ENCODE results near the gene AMDHD2. TPM values are rescaled to one million over a fixed set of nuclear protein-coding genes. Genes with fewer than 3 reads are reported as not detected.

AMDHD2 gene
- polyA plus RNA-seq, 1 experiment, result 7.7 TPM

- DNase-seq (ENCODE audit: low read depth, low spot score), result no peak
- Histone ChIP-seq H3K9me3 (ENCODE audit: control insufficient read depth, insufficient read depth, low read length) (no peaks in the 10 kb centered on the region), H3K27ac (ENCODE audit: low read depth, low read length) (no peak overlapping the region), H3K27me3 (ENCODE audit: control insufficient read depth, insufficient read depth, low read length) (no peaks in the 10 kb centered on the region), H3K4me3 (ENCODE audit: low read depth, low read length) (no peak overlapping the region)
- TF ChIP-seq CTCF (IDR thresholded peaks at IDR 0.05; ENCODE audit: low read depth, low read length), result no peak
- ChIA-PET POLR2A (no interaction called here), CTCF (interaction anchor here (4.0 kb wide), 1 partner anchor 11 kb away, joined by 23 read pairs; no protein-coding TSS in a partner anchor)
These were observed 29.7 kb upstream of the AMDHD2 start for GRCh38 chr16:2490190-2491105.

GRCh38 chr16:2492292-2492691 lies 27.9 kb upstream of the AMDHD2 start:
- ChIA-PET POLR2A (no interaction called here), CTCF (interaction anchor here (0.8 kb wide), 1 partner anchor 9 kb away, joined by 3 read pairs; no protein-coding TSS in a partner anchor)
- no peak for DNase-seq (ENCODE audit: low read depth, low spot score)
- H3K27ac ChIP-seq (ENCODE audit: low read depth, low read length), result no peak overlapping the region
- H3K4me3 ChIP-seq (ENCODE audit: low read depth, low read length), result no peak overlapping the region
- H3K9me3 ChIP-seq (ENCODE audit: control insufficient read depth, insufficient read depth, low read length), result no peaks in the 10 kb centered on the region; the same call in 1 of the 2 replicates
- TF ChIP-seq CTCF (IDR thresholded peaks at IDR 0.05; ENCODE audit: low read depth, low read length), result no peak
- no peaks in the 10 kb centered on the region for H3K27me3 ChIP-seq (ENCODE audit: control insufficient read depth, insufficient read depth, low read length)

GRCh38 chr16:2493605-2494004 lies 26.6 kb upstream of the AMDHD2 start:
- no peak for TF ChIP-seq CTCF (IDR thresholded peaks at IDR 0.05; ENCODE audit: low read depth, low read length)
- H3K9me3 ChIP-seq (ENCODE audit: control insufficient read depth, insufficient read depth, low read length), result no peaks in the 10 kb centered on the region; the same call in 1 of the 2 replicates
- CTCF ChIA-PET, result interaction anchor here (0.9 kb wide), 1 partner anchor 10 kb away, joined by 4 read pairs; no protein-coding TSS in a partner anchor
- no peaks in the 10 kb centered on the region for H3K27me3 ChIP-seq (ENCODE audit: control insufficient read depth, insufficient read depth, low read length)
- no peak overlapping the region for H3K27ac ChIP-seq (ENCODE audit: low read depth, low read length)
- no peak overlapping the region for H3K4me3 ChIP-seq (ENCODE audit: low read depth, low read length)
- no peak for DNase-seq (ENCODE audit: low read depth, low spot score)
- POLR2A ChIA-PET, result no interaction called here

GRCh38 chr16:2494616-2495015 lies 25.6 kb upstream of the AMDHD2 start:
- no peaks in the 10 kb centered on the region for H3K27me3 ChIP-seq (ENCODE audit: control insufficient read depth, insufficient read depth, low read length)
- ChIA-PET POLR2A (no interaction called here), CTCF (no interaction called here)
- DNase-seq (ENCODE audit: low read depth, low spot score), result no peak
- no peak for TF ChIP-seq CTCF (IDR thresholded peaks at IDR 0.05; ENCODE audit: low read depth, low read length)
- H3K9me3 ChIP-seq (ENCODE audit: control insufficient read depth, insufficient read depth, low read length), result no peaks in the 10 kb centered on the region; the same call in 1 of the 2 replicates
- no peak overlapping the region for H3K27ac ChIP-seq (ENCODE audit: low read depth, low read length)
- H3K4me3 ChIP-seq (ENCODE audit: low read depth, low read length), result no peak overlapping the region

- H3K27ac ChIP-seq (ENCODE audit: low read depth, low read length), result no peak overlapping the region
- POLR2A ChIA-PET, result no interaction called here
- DNase-seq (ENCODE audit: low read depth, low spot score), result no peak
These were observed 25.1 kb upstream of the AMDHD2 start for GRCh38 chr16:2495041-2495440.

More at GRCh38 chr16:2495041-2495440, 25.1 kb upstream of the AMDHD2 start:
- no peak for TF ChIP-seq CTCF (IDR thresholded peaks at IDR 0.05; ENCODE audit: low read depth, low read length)
- Histone ChIP-seq H3K4me3 (ENCODE audit: low read depth, low read length) (no peak overlapping the region), H3K27me3 (ENCODE audit: control insufficient read depth, insufficient read depth, low read length) (no peaks in the 10 kb centered on the region), H3K9me3 (ENCODE audit: control insufficient read depth, insufficient read depth, low read length) (no peaks in the 10 kb centered on the region; the same call in 1 of the 2 replicates)
- CTCF ChIA-PET, result no interaction called here

Measured in AG04450 (cell line).